HG02981 (cell line): Measurements from ENCODE around the gene ACSS2.

Experiments used
- ATAC-seq: cut with Tn5 transposase; IDR thresholded peaks from one replicate; pipeline ENCODE4 v1.9.1; 2021; ENCODE audit warnings: mild to moderate bottlenecking, moderate library complexity; ENCODE audit not compliant: unreplicated experiment

ACSS2 gene

GRCh38 chr20:34945315-34946077 lies 69.1 kb downstream of the ACSS2 start:
- ATAC-seq: no peak

DNA sequence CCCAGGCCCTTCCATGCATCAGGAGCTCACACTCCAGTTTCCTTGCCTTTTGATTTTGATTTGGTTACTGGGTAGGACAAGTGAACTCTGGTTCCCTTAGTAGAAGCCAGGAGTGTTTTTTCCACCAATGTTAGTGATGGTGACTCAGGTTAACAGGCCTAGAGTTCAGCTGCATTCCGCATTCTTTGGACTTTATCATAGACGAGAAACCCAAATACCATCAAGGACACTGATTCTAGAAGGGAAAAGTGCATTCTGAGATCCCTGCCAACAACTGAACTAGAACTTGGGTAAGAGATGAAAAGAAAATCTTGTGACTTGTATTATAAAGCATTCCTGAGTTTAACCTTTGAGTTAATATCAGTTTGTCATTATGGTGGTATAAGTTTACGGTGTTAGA lies 70.2 kb downstream of the ACSS2 start:
- ATAC-seq: no peak

DNA sequence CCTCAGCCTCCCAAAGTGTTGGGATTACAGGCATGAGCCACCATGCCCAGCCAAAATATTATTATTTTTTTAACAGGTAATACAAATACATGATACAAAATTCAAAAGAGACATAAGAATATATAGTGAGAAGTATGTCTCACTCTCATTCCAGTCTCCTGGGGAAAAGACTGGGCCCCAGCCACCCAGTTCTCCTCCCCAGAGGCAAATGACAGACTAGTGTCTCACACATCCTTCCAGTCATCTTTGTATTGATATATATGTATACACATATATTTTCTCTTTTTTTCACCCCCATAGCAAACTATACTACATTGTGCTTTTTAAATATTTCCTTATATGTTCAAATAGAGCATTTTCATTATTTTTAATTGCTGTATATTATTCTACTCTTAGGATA lies 70.9 kb downstream of the ACSS2 start:
- ATAC-seq: no peak

GRCh38 chr20:34948030-34948429 lies 71.6 kb downstream of the ACSS2 start:
- ATAC-seq: no peak

DNA sequence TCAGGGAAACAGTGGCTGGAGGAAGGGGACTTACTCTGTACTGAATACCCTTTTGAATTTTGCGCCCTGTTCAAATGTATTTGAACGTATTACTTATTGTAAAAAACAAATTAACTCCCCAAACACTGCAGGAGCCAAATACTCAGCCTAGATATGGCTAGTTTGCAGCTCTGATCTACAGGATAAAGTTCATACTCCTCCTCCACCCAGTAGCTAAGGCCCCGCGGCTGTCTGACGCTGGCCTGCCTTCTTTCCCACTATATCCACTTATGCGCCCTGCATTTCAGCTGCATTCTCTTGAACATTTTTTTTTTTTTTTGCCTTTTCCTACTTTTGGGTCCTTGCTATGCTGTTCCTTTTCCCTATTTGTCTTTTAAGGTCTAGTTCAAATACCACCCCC lies 72.7 kb downstream of the ACSS2 start:
- ATAC-seq: no peak

GRCh38 chr20:34951252-34951651 lies 74.8 kb downstream of the ACSS2 start:
- ATAC-seq: no peak

GRCh38 chr20:34951652-34952051 lies 75.2 kb downstream of the ACSS2 start:
- ATAC-seq: no peak

GRCh38 chr20:34952671-34953070 lies 76.3 kb downstream of the ACSS2 start:
- no peak for ATAC-seq

DNA sequence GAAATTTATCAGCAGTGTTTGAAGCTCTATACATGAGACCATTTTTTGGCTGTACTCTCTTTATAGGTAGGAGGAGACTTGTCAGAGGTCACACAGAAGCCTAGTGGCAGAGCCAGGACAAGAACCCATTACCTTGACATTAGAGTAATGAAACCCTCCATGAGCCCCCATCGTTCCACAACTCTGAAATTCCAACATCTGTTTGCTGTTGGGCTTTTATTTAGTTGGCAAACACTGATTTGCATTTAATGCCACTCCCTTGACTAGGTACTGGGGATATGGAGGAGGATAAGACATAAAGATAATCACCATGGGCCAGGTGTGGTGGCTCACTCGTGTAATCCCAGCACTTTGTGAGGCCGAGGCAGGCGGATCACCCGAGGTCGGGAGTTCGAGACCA lies 77.5 kb downstream of the ACSS2 start:
- ATAC-seq: no peak

DNA sequence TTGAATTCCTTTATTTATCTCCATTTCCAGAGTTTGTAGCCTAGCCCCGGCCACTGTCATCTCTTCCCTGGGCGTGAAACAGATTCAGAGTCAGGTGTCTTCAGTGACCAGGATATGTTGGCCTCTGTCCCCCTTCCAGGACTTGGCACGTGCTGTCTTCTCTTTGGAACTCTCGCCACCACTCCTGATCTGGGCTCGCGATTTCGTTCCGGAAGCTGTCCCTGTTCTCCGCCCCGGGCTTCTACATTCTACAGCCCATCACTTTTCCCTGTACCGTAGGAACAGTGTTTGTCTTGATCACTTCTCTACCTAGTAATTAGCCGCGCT lies 78.5 kb downstream of the ACSS2 start:
- peak; percentile 7 for ATAC-seq

DNA sequence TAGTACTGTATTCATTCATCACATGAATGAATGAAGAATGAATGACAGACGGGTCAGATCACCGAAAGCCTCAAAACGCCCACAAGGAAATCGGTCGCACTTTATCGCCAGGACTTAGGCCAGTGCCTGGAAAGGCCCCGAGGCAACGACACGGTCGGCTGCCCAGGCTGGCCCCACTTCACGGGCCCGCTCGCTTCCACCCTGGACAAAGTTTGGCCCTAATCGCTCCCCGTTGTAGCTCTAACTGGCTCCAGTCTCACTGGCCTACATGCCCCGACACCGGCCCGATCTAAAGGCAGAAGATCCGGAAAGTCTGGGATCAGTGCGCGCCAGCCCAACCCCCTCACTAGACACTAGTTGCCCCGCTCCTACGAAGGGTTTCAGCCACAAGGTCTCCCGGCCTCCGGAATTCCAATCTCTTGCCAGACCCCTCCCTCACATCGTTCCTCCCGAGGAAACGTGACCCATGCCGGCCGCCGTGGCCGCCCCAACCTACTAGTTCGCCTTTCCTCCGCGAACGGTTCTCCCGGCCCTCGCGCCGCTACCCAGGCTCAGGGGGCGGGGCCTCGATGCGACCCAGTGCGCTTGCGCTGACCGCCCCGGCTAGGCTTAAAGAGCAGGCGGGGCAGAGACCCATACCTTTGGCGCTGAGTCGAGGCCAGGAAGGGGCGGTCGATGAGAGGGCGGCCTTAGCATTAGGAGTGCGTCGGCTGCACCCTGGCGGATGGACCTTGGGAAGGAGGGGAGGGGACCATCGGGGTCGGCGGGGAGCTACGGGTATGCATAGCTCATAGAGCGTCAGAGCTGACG lies 79.0 kb downstream of the ACSS2 start, which contains the start of the genes GSS and MYH7B:
GSS (minus strand) TSS at position 576 of the 810 bp plus-strand sequence. CDS start 3,954 bp downstream, outside the sequence.
MYH7B (plus strand) TSS at position 638 of the 810 bp plus-strand sequence. CDS start 22,138 bp downstream, outside the sequence.
- peak; percentile 94 for ATAC-seq

GRCh38 chr20:34956041-34956458 lies 79.6 kb downstream of the ACSS2 start:
- no peak for ATAC-seq

- no peak for ATAC-seq
These were observed 80.5 kb downstream of the ACSS2 start for GRCh38 chr20:34956751-34957472.

DNA sequence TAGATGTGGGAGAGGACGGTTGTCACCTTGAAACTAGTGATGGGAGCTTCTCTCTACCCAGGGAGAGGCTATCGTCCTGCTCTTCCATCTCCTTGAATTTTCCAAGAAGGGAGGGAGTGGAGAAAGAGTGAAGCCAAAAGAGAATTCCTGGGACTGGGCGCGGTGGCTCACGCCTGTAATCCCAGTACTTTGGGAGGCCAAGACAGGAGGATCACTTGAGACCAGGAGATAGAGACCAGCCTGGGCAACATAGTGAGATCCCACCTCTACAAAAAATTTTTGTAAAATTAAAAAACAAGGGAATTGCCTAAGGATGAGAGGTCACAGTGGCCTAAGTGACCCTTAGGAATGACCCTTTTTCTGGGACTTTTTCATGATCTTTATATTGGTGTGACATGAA lies 88.1 kb downstream of the ACSS2 start:
- no peak for ATAC-seq

DNA sequence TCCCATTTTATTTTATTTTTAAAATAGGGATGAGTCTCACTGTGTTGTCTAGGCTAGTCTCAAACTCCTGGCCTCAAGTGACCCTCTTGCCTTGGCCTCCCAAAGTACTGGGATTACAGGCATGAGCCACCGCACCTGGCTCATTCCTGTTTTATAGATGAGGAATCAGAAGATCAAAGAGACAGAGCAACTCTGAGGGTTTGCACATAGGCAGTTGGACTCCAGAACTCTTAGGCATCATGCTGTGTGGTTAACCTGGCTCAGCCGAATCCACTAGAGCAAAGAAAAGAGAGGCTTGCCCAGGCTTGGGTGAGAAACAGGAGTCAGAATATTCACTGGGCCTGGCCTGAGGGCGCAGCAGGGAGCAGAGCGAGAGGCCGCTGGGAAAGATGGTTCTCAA lies 88.6 kb downstream of the ACSS2 start:
- ATAC-seq: no peak

GRCh38 chr20:34967421-34967820 lies 91.0 kb downstream of the ACSS2 start:
- no peak for ATAC-seq

GRCh38 chr20:34968042-34968775 lies 91.8 kb downstream of the ACSS2 start:
- no peak for ATAC-seq

- ATAC-seq: no peak
These were observed 93.9 kb downstream of the ACSS2 start for GRCh38 chr20:34970193-34970840.

DNA sequence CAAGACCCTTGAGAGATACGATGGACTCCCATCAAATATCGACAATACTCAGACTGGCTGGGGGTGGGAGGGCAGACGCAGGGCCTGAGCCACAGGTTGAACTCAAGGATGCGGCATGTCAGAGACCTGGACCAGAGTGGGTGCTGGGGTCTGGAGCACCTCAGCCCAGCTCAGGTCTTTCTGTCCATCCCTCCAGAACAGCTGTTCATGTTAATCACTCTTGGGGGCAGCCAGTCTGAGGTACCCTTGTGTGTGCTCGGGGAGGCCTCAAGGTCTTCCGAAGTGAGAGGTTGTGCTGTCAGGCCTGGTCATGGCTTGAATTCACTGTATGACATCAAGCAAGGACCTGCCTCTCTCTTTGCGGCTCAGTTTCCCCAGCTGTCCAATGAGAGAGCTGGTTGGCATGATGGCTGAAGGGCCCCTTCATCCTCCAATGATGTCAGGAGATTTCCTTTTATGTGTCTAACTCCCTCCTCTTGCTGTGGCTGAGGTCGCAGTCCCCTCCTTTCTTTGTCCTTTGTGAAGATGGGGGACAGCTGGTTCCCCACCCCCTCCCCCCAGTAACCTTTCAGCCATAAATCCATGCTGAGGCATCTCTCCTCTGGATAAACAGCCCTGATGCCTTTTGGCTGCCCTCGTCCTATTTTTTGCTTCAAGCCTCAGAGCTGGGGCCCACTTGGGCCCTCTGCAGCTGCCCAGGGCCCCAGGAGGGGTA lies 94.6 kb downstream of the ACSS2 start:
- ATAC-seq: no peak
